Spleen (tissue), 7 donors: ENCODE results near the gene UCP2.

Experiments used
- CTCF ChIP-seq, 11 experiments: fragments of 200-600 bp in 7 of 11; fragments of 450-650 bp in 4 of 11; sonication (generic) in 4 of 11; IDR thresholded peaks in 8 of 11; conservative IDR thresholded peaks in 3 of 11; 1 replicate in 7 of 11; 2 replicates in 4 of 11; pipeline versions ENCODE4 v1.4.0 to v1.8.0; 2016 to 2021; ENCODE audit warnings: antibody characterized with exemption in 11 of 11, inconsistent platforms in 4 of 11, mild to moderate bottlenecking in 1 of 11
- POLR2A ChIP-seq, 3 donors: fragments of 450-650 bp; IDR thresholded peaks; one replicate each; pipeline ENCODE4 v1.5.1; 2017; ENCODE audit warnings: antibody characterized with exemption in 3 of 3, mild to moderate bottlenecking in 1 of 3
- donor health status: DM: no; HTN: no; CAD: no; lungs with moderate emphysema.
- donor health status: DM: no; HTN: no; CAD: no.
- donor health status: DM: no; HTN: no; CAD: no.

- TF ChIP-seq CTCF (IDR thresholded peaks at IDR 0.05 in 8 of 11, conservative IDR thresholded peaks at IDR 0.05 in 3 of 11) (no peak), POLR2A (IDR thresholded peaks at IDR 0.05) (no peak)
Measured at GRCh38 chr11:73957654-73958361, 24.8 kb downstream of the UCP2 start.
